SJSA1 (cell line): ENCODE measurements around the gene C10orf105. TPM values are rescaled to one million over a fixed set of nuclear protein-coding genes. Genes with fewer than 3 reads are reported as not detected.

ENCODE experiments used
- DNase-seq, 2 experiments: peaks; one replicate each; pipeline ENCODE4 v3.0.0-alpha.2; 2015 to 2020; ENCODE audit warnings: low spot score in 2 of 2, low read depth in 1 of 2
- H3K27ac ChIP-seq: fragments of 250-450 bp; sonication (Bioruptor Pico); 2 replicates; pipeline ENCODE4 v1.5.1; 2020; ENCODE audit warnings: mild to moderate bottlenecking, moderate library complexity
- H3K27me3 ChIP-seq: fragments of 250-450 bp; sonication (Bioruptor Pico); replicated peaks from 2 replicates; pipeline ENCODE4 v1.5.1; 2020; ENCODE audit warnings: mild to moderate bottlenecking, moderate library complexity
- H3K36me3 ChIP-seq: fragments of 250-450 bp; sonication (Bioruptor Pico); 2 replicates; pipeline ENCODE4 v1.5.1; 2020; ENCODE audit warnings: mild to moderate bottlenecking
- H3K4me1 ChIP-seq: fragments of 250-450 bp; sonication (Bioruptor Pico); replicated peaks from 2 replicates; pipeline ENCODE4 v1.6.1; 2021; ENCODE audit warnings: mild to moderate bottlenecking
- H3K4me3 ChIP-seq: fragments of 250-450 bp; sonication (Bioruptor Pico); 2 replicates; pipeline ENCODE4 v1.5.1; 2020; ENCODE audit warnings: mild to moderate bottlenecking
- H3K9me3 ChIP-seq: fragments of 250-450 bp; sonication (Bioruptor Pico); replicated peaks from 2 replicates; pipeline ENCODE4 v1.5.1; 2020; ENCODE audit warnings: mild to moderate bottlenecking
- total RNA-seq: library from RNA; depleted of rRNA; stranded (reverse); fragments of >200 nt; shearing (Covaris generic); gene quantifications from 2 replicates; pipeline ENCODE4 v1.2.3, GENCODE V29; 2014; rRNA removed

The C10orf105 gene
- total RNA-seq, 1 experiment from 2014 or later = not detected

GRCh38 chr10:71666639-71667386 is 52.8 kb downstream of the C10orf105 start:
- H3K27me3 ChIP-seq = no peaks in the 10 kb centered on the region
- no peaks in the 10 kb centered on the region for H3K36me3 ChIP-seq
- H3K9me3 ChIP-seq = no peaks in the 10 kb centered on the region
- no peak for DNase-seq
- no peak overlapping the region for H3K27ac ChIP-seq
- H3K4me3 ChIP-seq = no peak overlapping the region
- no peaks in the 10 kb centered on the region for H3K4me1 ChIP-seq

GRCh38 chr10:71665456-71665855 is 54.1 kb downstream of the C10orf105 start:
- no peak for DNase-seq
- Histone ChIP-seq H3K4me1 (no peaks in the 10 kb centered on the region), H3K4me3 (no peak overlapping the region), H3K27me3 (no peaks in the 10 kb centered on the region), H3K9me3 (no peaks in the 10 kb centered on the region), H3K36me3 (no peaks in the 10 kb centered on the region), H3K27ac (no peak overlapping the region)

DNA sequence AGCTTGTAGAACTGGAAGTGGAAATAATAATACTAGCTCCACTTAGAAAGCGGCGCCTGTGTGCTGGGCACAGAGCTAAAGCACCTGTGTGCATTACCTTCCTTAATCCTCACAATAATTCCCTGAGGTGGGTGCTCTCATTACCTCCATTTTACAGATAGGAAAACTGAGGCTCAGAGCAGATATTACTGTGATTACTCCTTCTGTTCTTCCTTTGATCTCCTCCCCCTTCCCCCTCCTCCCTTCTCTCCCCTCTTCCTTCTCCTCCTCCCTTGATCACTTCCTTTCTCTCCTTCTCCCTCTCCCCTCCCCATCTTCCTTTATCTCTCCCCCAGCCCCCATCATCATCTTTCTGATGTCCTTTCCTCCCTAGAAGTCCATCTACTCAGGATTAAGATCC is 55.0 kb downstream of the C10orf105 start:
- Histone ChIP-seq H3K4me1 (no peaks in the 10 kb centered on the region), H3K27me3 (no peaks in the 10 kb centered on the region), H3K36me3 (no peaks in the 10 kb centered on the region), H3K9me3 (no peaks in the 10 kb centered on the region), H3K27ac (no peak overlapping the region), H3K4me3 (no peak overlapping the region)
- no peak for DNase-seq

DNA sequence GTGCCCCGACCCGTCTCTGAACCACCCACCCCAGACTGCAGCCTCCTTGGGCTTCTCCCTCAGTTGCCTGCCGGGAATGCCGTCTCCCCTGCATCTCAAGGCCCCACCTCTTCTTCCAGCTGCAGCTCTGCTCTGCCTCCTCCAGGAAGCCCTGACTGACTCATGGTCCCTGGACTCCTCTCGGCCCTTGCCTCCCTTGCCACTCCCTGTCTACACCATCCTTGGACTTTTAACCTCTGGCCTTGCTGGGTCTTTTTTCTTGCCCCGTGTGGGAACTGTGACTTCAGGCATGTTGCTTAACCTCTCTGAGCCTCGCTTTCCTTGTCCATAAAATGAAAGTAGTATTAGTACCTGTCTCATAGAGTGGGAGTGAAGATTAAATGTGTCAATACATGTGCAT is 56.3 kb downstream of the C10orf105 start:
- no peak for DNase-seq
- Histone ChIP-seq H3K4me1 (no peaks in the 10 kb centered on the region), H3K4me3 (no peak overlapping the region), H3K27ac (no peak overlapping the region), H3K27me3 (no peaks in the 10 kb centered on the region), H3K9me3 (no peaks in the 10 kb centered on the region), H3K36me3 (no peaks in the 10 kb centered on the region)

- no peaks in the 10 kb centered on the region for H3K4me1 ChIP-seq
- H3K4me3 ChIP-seq = no peak overlapping the region
- no peaks in the 10 kb centered on the region for H3K9me3 ChIP-seq
- no peaks in the 10 kb centered on the region for H3K36me3 ChIP-seq
- no peaks in the 10 kb centered on the region for H3K27me3 ChIP-seq
- H3K27ac ChIP-seq = no peak overlapping the region
- no peak for DNase-seq
These were observed 57.7 kb downstream of the C10orf105 start for GRCh38 chr10:71661779-71662336.

Other genes with a start within 250 kb of the C10orf105 start
- 32.5 and 36.4 TPM in 2 replicates for gene VSIR, start 53.7 kb upstream of the C10orf105 start, total RNA-seq
- 251 and 322 TPM in 2 replicates for gene PSAP, start 131.5 kb upstream of the C10orf105 start, total RNA-seq
- gene CHST3, start 244.6 kb upstream of the C10orf105 start, total RNA-seq = 15.8 and 27.4 TPM in 2 replicates